Uterus (tissue), 2 donors: ENCODE data around the gene ZNF740.

ENCODE experiments used
- CTCF ChIP-seq, 4 experiments: fragments of 200-600 bp in 2 of 4; fragments of 450-650 bp in 2 of 4; sonication (generic) in 2 of 4; IDR thresholded peaks; one replicate each; pipeline ENCODE4 v1.5.1; 2016 to 2019; ENCODE audit warnings: antibody characterized with exemption in 4 of 4, mild to moderate bottlenecking in 2 of 4, moderate library complexity in 1 of 4
- POLR2A ChIP-seq, 2 donors: fragments of 450-650 bp; IDR thresholded peaks; one replicate each; pipeline ENCODE4 v1.6.1; 2016; ENCODE audit warnings: antibody characterized with exemption in 2 of 2, mild to moderate bottlenecking in 1 of 2, moderate library complexity in 1 of 2

GRCh38 chr12:53170215-53170614 lies 10.3 kb upstream of the ZNF740 start:
- no peak for TF ChIP-seq CTCF (IDR thresholded peaks at IDR 0.05)
- no peak for TF ChIP-seq POLR2A (IDR thresholded peaks at IDR 0.05)
